ENCODE measurements around the gene SREBF1.

GRCh38 chr17:17842111-17842876 is 5.5 kb upstream of the SREBF1 start:
- no peak for TF ChIP-seq CREB1 (CRISPR knock-in tag; IDR thresholded peaks at IDR 0.05; ENCODE audit: low read depth)
- TF ChIP-seq POLR2AphosphoS5 (IDR thresholded peaks at IDR 0.05; ENCODE audit: low read depth), result no peak
- no peak for TF ChIP-seq CTCF (conservative IDR thresholded peaks at IDR 0.05; ENCODE audit: low read depth in 2 of 2)
- TF ChIP-seq EZH2 (IDR thresholded peaks at IDR 0.05; ENCODE audit: low read depth, unreplicated experiment), result no peak
- TF ChIP-seq ETS1 (IDR thresholded peaks at IDR 0.05), result no peak
- TF ChIP-seq EZH2phosphoT487 (IDR thresholded peaks at IDR 0.05; ENCODE audit: unreplicated experiment), result no peak
- no peak for TF ChIP-seq NANOG (IDR thresholded peaks at IDR 0.05; ENCODE audit: borderline replicate concordance)
- TF ChIP-seq JUNB (IDR thresholded peaks at IDR 0.05; ENCODE audit: unreplicated experiment), result no peak
- no peak for TF ChIP-seq REST (IDR thresholded peaks at IDR 0.05; ENCODE audit: unreplicated experiment)
- TF ChIP-seq ZNF462 (CRISPR knock-in tag; IDR thresholded peaks at IDR 0.05), result no peak
- TF ChIP-seq ZNF331 (CRISPR knock-in tag; IDR thresholded peaks at IDR 0.05; ENCODE audit: low read depth), result no peak
- no peak for TF ChIP-seq ZNF114 (CRISPR knock-in tag; IDR thresholded peaks at IDR 0.05)
- TF ChIP-seq STAT1 (IDR thresholded peaks at IDR 0.05; ENCODE audit: unreplicated experiment), result no peak
